ENCODE measurements around the gene ASPG. TPM values are rescaled to one million over a fixed set of nuclear protein-coding genes. Genes with fewer than 3 reads are reported as not detected.

The ASPG gene
- total RNA-seq, 2 experiments from 2014 or later: not detected

- ChIA-PET POLR2A (no interaction called here), CTCF (interaction anchor here (0.6 kb wide), 1 partner anchor 1389 kb away, joined by 4 read pairs; no protein-coding TSS in a partner anchor)
- Mint-ChIP-seq H3K27ac (no peak overlapping the region), H3K4me3 (no peak overlapping the region), H3K27me3 (peaks cover 36% of the 10 kb centered on the region), H3K36me3 (ENCODE audit: low read depth) (no peaks in the 10 kb centered on the region), H3K4me1 (ENCODE audit: low read depth) (no peaks in the 10 kb centered on the region), H3K9me3 (no peaks in the 10 kb centered on the region)
- Histone ChIP-seq H3K27ac (ENCODE audit: low read depth in 1 of 2, low read length in 2 of 2) (no peak overlapping the region), H3K4me3 (ENCODE audit: low read length) (no peak overlapping the region), H3K36me3 (ENCODE audit: insufficient read depth, low read length) (no peaks in the 10 kb centered on the region), H3K9me3 (ENCODE audit: control insufficient read depth in 1 of 2, insufficient read depth in 1 of 2, low read length in 2 of 2) (no peaks in the 10 kb centered on the region), H3K4me1 (ENCODE audit: insufficient read depth, low read length) (no peaks in the 10 kb centered on the region), H3K27me3 (ENCODE audit: control insufficient read depth in 1 of 2, insufficient read depth in 2 of 2, low read length in 2 of 2) (peaks cover 0 to 2% of the 10 kb centered on the region in 2 experiments)
- intact Hi-C loops (cut with DNase I, micrococcal nuclease): no loop called here
- ATAC-seq (ENCODE audit: poor library complexity) (no peak), DNase-seq (no peak)
- TF ChIP-seq, protein P1, sequence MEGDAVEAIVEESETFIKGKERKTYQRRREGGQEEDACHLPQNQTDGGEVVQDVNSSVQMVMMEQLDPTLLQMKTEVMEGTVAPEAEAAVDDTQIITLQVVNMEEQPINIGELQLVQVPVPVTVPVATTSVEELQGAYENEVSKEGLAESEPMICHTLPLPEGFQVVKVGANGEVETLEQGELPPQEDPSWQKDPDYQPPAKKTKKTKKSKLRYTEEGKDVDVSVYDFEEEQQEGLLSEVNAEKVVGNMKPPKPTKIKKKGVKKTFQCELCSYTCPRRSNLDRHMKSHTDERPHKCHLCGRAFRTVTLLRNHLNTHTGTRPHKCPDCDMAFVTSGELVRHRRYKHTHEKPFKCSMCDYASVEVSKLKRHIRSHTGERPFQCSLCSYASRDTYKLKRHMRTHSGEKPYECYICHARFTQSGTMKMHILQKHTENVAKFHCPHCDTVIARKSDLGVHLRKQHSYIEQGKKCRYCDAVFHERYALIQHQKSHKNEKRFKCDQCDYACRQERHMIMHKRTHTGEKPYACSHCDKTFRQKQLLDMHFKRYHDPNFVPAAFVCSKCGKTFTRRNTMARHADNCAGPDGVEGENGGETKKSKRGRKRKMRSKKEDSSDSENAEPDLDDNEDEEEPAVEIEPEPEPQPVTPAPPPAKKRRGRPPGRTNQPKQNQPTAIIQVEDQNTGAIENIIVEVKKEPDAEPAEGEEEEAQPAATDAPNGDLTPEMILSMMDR (IDR thresholded peaks at IDR 0.05): no peak
These were observed 31.1 kb upstream of the ASPG start for GRCh38 chr14:104054222-104054905.

- intact Hi-C loops (cut with DNase I, micrococcal nuclease): no loop called here
- Mint-ChIP-seq H3K36me3 (ENCODE audit: low read depth) (no peaks in the 10 kb centered on the region), H3K4me1 (ENCODE audit: low read depth) (no peaks in the 10 kb centered on the region), H3K4me3 (no peak overlapping the region), H3K9me3 (peaks cover 6% of the 10 kb centered on the region), H3K27ac (no peak overlapping the region), H3K27me3 (peaks cover 69% of the 10 kb centered on the region)
- peaks cover 12 to 22% of the 10 kb centered on the region in 2 experiments for H3K27me3 ChIP-seq (ENCODE audit: control insufficient read depth in 1 of 2, insufficient read depth in 2 of 2, low read length in 2 of 2)
- no peaks in the 10 kb centered on the region for H3K36me3 ChIP-seq (ENCODE audit: insufficient read depth, low read length)
- no peaks in the 10 kb centered on the region for H3K4me1 ChIP-seq (ENCODE audit: insufficient read depth, low read length)
- ChIA-PET POLR2A (no interaction called here), CTCF (interaction anchor here (0.7 kb wide), 1 partner anchor 461 kb away, joined by 3 read pairs; no protein-coding TSS in a partner anchor)
- ATAC-seq (ENCODE audit: poor library complexity) (no peak), DNase-seq (no peak)
- H3K4me3 ChIP-seq (ENCODE audit: low read length): no peak overlapping the region
- peaks cover 10 to 13% of the 10 kb centered on the region in 2 experiments for H3K9me3 ChIP-seq (ENCODE audit: control insufficient read depth in 1 of 2, insufficient read depth in 1 of 2, low read length in 2 of 2)
- TF ChIP-seq, protein P1 (IDR thresholded peaks at IDR 0.05): no peak
- H3K27ac ChIP-seq (ENCODE audit: low read depth in 1 of 2, low read length in 2 of 2): no peak overlapping the region
These were observed 23.2 kb upstream of the ASPG start for GRCh38 chr14:104062281-104062680.

- no peak overlapping the region for H3K27ac Mint-ChIP-seq
- no peaks in the 10 kb centered on the region for H3K4me1 ChIP-seq (ENCODE audit: insufficient read depth, low read length)
- intact Hi-C loops (cut with DNase I, micrococcal nuclease): no loop called here
- H3K9me3 ChIP-seq (ENCODE audit: control insufficient read depth in 1 of 2, insufficient read depth in 1 of 2, low read length in 2 of 2): peaks cover 10 to 13% of the 10 kb centered on the region in 2 experiments
- H3K36me3 Mint-ChIP-seq (ENCODE audit: low read depth): no peaks in the 10 kb centered on the region
- no peak overlapping the region for H3K4me3 ChIP-seq (ENCODE audit: low read length)
- DNase-seq (no peak), ATAC-seq (ENCODE audit: poor library complexity) (no peak)
- peaks cover 82% of the 10 kb centered on the region for H3K27me3 Mint-ChIP-seq
- H3K4me1 Mint-ChIP-seq (ENCODE audit: low read depth): no peaks in the 10 kb centered on the region
- H3K36me3 ChIP-seq (ENCODE audit: insufficient read depth, low read length): no peaks in the 10 kb centered on the region
- POLR2A ChIA-PET: no interaction called here
- no peak overlapping the region for H3K4me3 Mint-ChIP-seq
- TF ChIP-seq, protein P1 (IDR thresholded peaks at IDR 0.05): no peak
- CTCF ChIA-PET: interaction anchor here (1.2 kb wide), 1 partner anchor 14 kb away, joined by 4 read pairs; no protein-coding TSS in a partner anchor
- H3K9me3 Mint-ChIP-seq: peaks cover 8% of the 10 kb centered on the region
- peaks cover 12 to 27% of the 10 kb centered on the region in 2 experiments for H3K27me3 ChIP-seq (ENCODE audit: control insufficient read depth in 1 of 2, insufficient read depth in 2 of 2, low read length in 2 of 2)
- H3K27ac ChIP-seq (ENCODE audit: low read depth in 1 of 2, low read length in 2 of 2): no peak overlapping the region
These were observed 21.5 kb upstream of the ASPG start for GRCh38 chr14:104064003-104064402.

All from CD4-positive, alpha-beta T cell (primary cell).